H1 (cell line): ENCODE results near the gene DET1. TPM values are rescaled to one million over a fixed set of nuclear protein-coding genes. Genes with fewer than 3 reads are reported as not detected.

Experiments
- CTCF ChIA-PET: fragments of 300-600 bp; sonication (Branson Sonifier 250); formaldehyde crosslinking; loops from one replicate; lab custom pipeline; 2021; ENCODE audit not compliant: partially characterized antibody; lab: Charles Lee
- POLR2A ChIA-PET: fragments of 300-600 bp; sonication (Branson Sonifier 250); formaldehyde crosslinking; loops from one replicate; lab custom pipeline; 2021; ENCODE audit warnings: inconsistent platforms; ENCODE audit not compliant: partially characterized antibody; lab: Charles Lee
- DNase-seq, 2 experiments: peaks; one replicate each; pipeline versions ENCODE4 v3.0.0 to v3.0.0-alpha.2; 2010 to 2022; ENCODE audit warnings: low spot score in 2 of 2, low read depth in 1 of 2, mixed read lengths in 1 of 2
- FAIRE-seq: peaks from 2 replicates; lab custom pipeline; 2011; peaks lifted over from hg19 to GRCh38; lab: Jason Lieb, UNC
- H2AFZ ChIP-seq: 2 replicates; pipeline ENCODE4 v1.8.1; 2012; ENCODE audit warnings: low read length, inconsistent platforms
- H2AK5ac ChIP-seq: 2 replicates; pipeline ENCODE4 v1.6.1; 2013; ENCODE audit warnings: low read depth, low read length
- H2BK120ac ChIP-seq: replicated peaks from 2 replicates; pipeline ENCODE3; 2013; ENCODE audit warnings: low read depth, low read length, inconsistent platforms
- H2BK12ac ChIP-seq: 2 replicates; pipeline ENCODE4 v1.6.1; 2013; ENCODE audit warnings: low read depth, low read length
- H2BK15ac ChIP-seq: 2 replicates; pipeline ENCODE4 v1.6.1; 2013; ENCODE audit warnings: low read length
- H2BK20ac ChIP-seq: 2 replicates; pipeline ENCODE4 v1.6.1; 2013; ENCODE audit warnings: low read length
- H2BK5ac ChIP-seq: 2 replicates; pipeline ENCODE4 v1.6.1; 2013; ENCODE audit warnings: low read depth, low read length
- H3K14ac ChIP-seq: 2 replicates; pipeline ENCODE4 v1.6.1; 2013; ENCODE audit warnings: inconsistent platforms; ENCODE audit not compliant: insufficient read length
- H3K18ac ChIP-seq: 2 replicates; pipeline ENCODE4 v1.6.1; 2013; ENCODE audit warnings: low read length; ENCODE audit errors: extremely low read depth
- H3K23ac ChIP-seq: 2 replicates; pipeline ENCODE4 v1.6.1; 2013; ENCODE audit warnings: inconsistent platforms; ENCODE audit not compliant: insufficient read length
- H3K23me2 ChIP-seq: 2 replicates; pipeline ENCODE4 v1.6.1; 2013; ENCODE audit warnings: low read depth, low read length
- H3K27ac ChIP-seq: 2 replicates; pipeline ENCODE4 v1.6.1; 2011; ENCODE audit warnings: low read depth, low read length, inconsistent platforms
- H3K27me3 ChIP-seq, 4 experiments: replicated peaks in 1 of 4; 1 replicate in 1 of 4; 2 replicates in 3 of 4; pipeline versions ENCODE4 v1.6.1 to v1.8.1; 2011 to 2013; ENCODE audit warnings: low read length in 3 of 4, mild to moderate bottlenecking in 3 of 4, inconsistent platforms in 2 of 4, mixed read lengths in 2 of 4, moderate library complexity in 1 of 4; ENCODE audit not compliant: control insufficient read depth in 3 of 4, insufficient read depth in 3 of 4; ENCODE audit errors: extremely low read depth in 1 of 4
- H3K36me3 ChIP-seq, 4 experiments: 2 replicates each; pipeline versions ENCODE4 v1.6.1 to v1.8.1; 2011 to 2013; ENCODE audit warnings: mild to moderate bottlenecking in 4 of 4, low read length in 3 of 4, moderate library complexity in 2 of 4, control low read depth in 1 of 4, inconsistent platforms in 1 of 4; ENCODE audit not compliant: insufficient read depth in 4 of 4, control insufficient read depth in 2 of 4
- H3K4ac ChIP-seq: replicated peaks from 2 replicates; pipeline ENCODE3; 2013; ENCODE audit warnings: low read length, low read depth, mixed read lengths, inconsistent platforms; ENCODE audit not compliant: insufficient read length
- H3K4me1 ChIP-seq, 4 experiments: replicated peaks in 1 of 4; 1 replicate in 1 of 4; 2 replicates in 3 of 4; pipeline versions ENCODE4 v1.6.1 to v1.8.1; 2011 to 2013; ENCODE audit warnings: low read length in 3 of 4, inconsistent platforms in 2 of 4, mixed read lengths in 1 of 4; ENCODE audit not compliant: insufficient read depth in 4 of 4, control insufficient read depth in 3 of 4
- H3K4me2 ChIP-seq, 2 experiments: 2 replicates each; pipeline versions ENCODE4 v1.6.1 to v1.8.1; 2011 to 2013; ENCODE audit warnings: low read depth in 2 of 2, low read length in 2 of 2, control low read depth in 1 of 2, inconsistent platforms in 1 of 2, mild to moderate bottlenecking in 1 of 2; ENCODE audit not compliant: insufficient read depth in 1 of 2
- H3K4me3 ChIP-seq, 4 experiments: fragments of 200-600, 300-600 bp in 1 of 4; sonication (generic), shearing (Covaris generic), sonication (Bioruptor Twin) in 1 of 4; 2 replicates each; pipeline versions ENCODE4 v1.5.1 to v1.8.1; 2011 to 2016; ENCODE audit warnings: low read length in 4 of 4, low read depth in 3 of 4, control low read depth in 2 of 4, inconsistent platforms in 2 of 4, mild to moderate bottlenecking in 2 of 4, mixed read lengths in 1 of 4, moderate library complexity in 1 of 4; ENCODE audit not compliant: insufficient read depth in 2 of 4; ENCODE audit errors: extremely low read depth in 1 of 4
- H3K56ac ChIP-seq: replicated peaks from 2 replicates; pipeline ENCODE3; 2013; ENCODE audit warnings: low read depth, mild to moderate bottlenecking, mixed read lengths, low read length, inconsistent platforms; ENCODE audit not compliant: insufficient read length
- H3K79me1 ChIP-seq: 2 replicates; pipeline ENCODE4 v1.6.1; 2013; ENCODE audit warnings: low read depth, low read length, control low read depth
- H3K79me2 ChIP-seq, 2 experiments: 2 replicates each; pipeline versions ENCODE4 v1.6.1 to v1.8.1; 2012 to 2013; ENCODE audit warnings: low read length in 2 of 2, mild to moderate bottlenecking in 2 of 2, inconsistent platforms in 1 of 2; ENCODE audit not compliant: insufficient read depth in 2 of 2, control insufficient read depth in 1 of 2
- H3K9ac ChIP-seq, 4 experiments: replicated peaks in 1 of 4; 1 replicate in 1 of 4; 2 replicates in 3 of 4; pipeline versions ENCODE4 v1.6.1 to v1.8.1; 2011 to 2013; ENCODE audit warnings: low read depth in 3 of 4, low read length in 3 of 4, control low read depth in 2 of 4, mild to moderate bottlenecking in 2 of 4, moderate library complexity in 2 of 4, inconsistent platforms in 1 of 4; ENCODE audit errors: extremely low read depth in 1 of 4
- H3K9me3 ChIP-seq, 2 experiments: 2 replicates each; pipeline versions ENCODE4 v1.6.1 to v1.8.1; 2012 to 2013; ENCODE audit warnings: mild to moderate bottlenecking in 2 of 2, moderate library complexity in 2 of 2, control low read depth in 1 of 2, inconsistent platforms in 1 of 2, low read depth in 1 of 2, low read length in 1 of 2, mixed read lengths in 1 of 2; ENCODE audit not compliant: insufficient read depth in 2 of 2
- H4K20me1 ChIP-seq, 2 experiments: replicated peaks in 1 of 2; 2 replicates each; pipeline versions ENCODE3 to v1.8.1; 2011 to 2013; ENCODE audit warnings: inconsistent platforms in 2 of 2, low read length in 2 of 2, mild to moderate bottlenecking in 1 of 2; ENCODE audit not compliant: insufficient read depth in 2 of 2, control insufficient read depth in 1 of 2
- H4K5ac ChIP-seq: 2 replicates; pipeline ENCODE4 v1.6.1; 2013; ENCODE audit warnings: low read length, low read depth, mixed read lengths, inconsistent platforms; ENCODE audit not compliant: insufficient read length
- H4K8ac ChIP-seq: 2 replicates; pipeline ENCODE4 v1.8.0; 2013; ENCODE audit warnings: mild to moderate bottlenecking, moderate library complexity, low read length, inconsistent platforms; ENCODE audit not compliant: insufficient read depth; ENCODE audit errors: extremely low read depth
- H4K91ac ChIP-seq: replicated peaks from 2 replicates; pipeline ENCODE3; 2013; ENCODE audit warnings: low read length, mixed read lengths, inconsistent platforms; ENCODE audit not compliant: insufficient read length
- BACH1 ChIP-seq: IDR thresholded peaks from 2 replicates; pipeline ENCODE4 v1.6.1; 2012; ENCODE audit warnings: low read length, improper control_type of control experiment
- CTCF ChIP-seq, 3 experiments: IDR thresholded peaks; 1 replicate in 2 of 3; 2 replicates in 1 of 3; pipeline versions ENCODE4 v1.5.1 to v1.6.1; 2011; ENCODE audit warnings: low read length in 3 of 3, mild to moderate bottlenecking in 3 of 3, inconsistent platforms in 2 of 3, low read depth in 1 of 3, moderate library complexity in 1 of 3; ENCODE audit not compliant: insufficient read depth in 1 of 3; ENCODE audit errors: control extremely low read depth in 1 of 3
- EP300 ChIP-seq, 2 experiments: IDR thresholded peaks; 1 replicate in 1 of 2; 2 replicates in 1 of 2; pipeline ENCODE4 v1.6.1; 2011 to 2012; ENCODE audit warnings: low read depth in 2 of 2, low read length in 2 of 2, mild to moderate bottlenecking in 2 of 2, borderline replicate concordance in 1 of 2, inconsistent platforms in 1 of 2, moderate library complexity in 1 of 2
- HDAC6 ChIP-seq: IDR thresholded peaks from one replicate; pipeline ENCODE4 v1.7.1; 2012; ENCODE audit warnings: low read depth, mild to moderate bottlenecking, inconsistent platforms, low read length, moderate library complexity
- JUND ChIP-seq: IDR thresholded peaks from 2 replicates; pipeline ENCODE4 v1.6.1; 2011; ENCODE audit warnings: mild to moderate bottlenecking, improper control_type of control experiment, low read length
- RAD21 ChIP-seq, 2 experiments: IDR thresholded peaks in 1 of 2; conservative IDR thresholded peaks in 1 of 2; 2 replicates each; pipeline ENCODE4 v1.6.1; 2011; ENCODE audit warnings: low read depth in 2 of 2, low read length in 2 of 2, improper control_type of control experiment in 1 of 2, inconsistent platforms in 1 of 2, mild to moderate bottlenecking in 1 of 2, moderate library complexity in 1 of 2
- SIN3A ChIP-seq, 2 experiments: IDR thresholded peaks in 1 of 2; conservative IDR thresholded peaks in 1 of 2; 2 replicates each; pipeline ENCODE4 v1.6.1; 2011 to 2012; ENCODE audit warnings: low read length in 2 of 2, improper control_type of control experiment in 1 of 2, low read depth in 1 of 2, mild to moderate bottlenecking in 1 of 2
- SUZ12 ChIP-seq: fragments of 200-600 bp; sonication (generic); IDR thresholded peaks from 2 replicates; pipeline ENCODE4 v1.6.1; 2012; ENCODE audit warnings: mild to moderate bottlenecking, inconsistent platforms, low read length, moderate library complexity, mixed read lengths
- TEAD4 ChIP-seq: IDR thresholded peaks from 2 replicates; pipeline ENCODE4 v1.6.1; 2012; ENCODE audit warnings: low read depth, low read length, inconsistent platforms, mixed read lengths
- WGBS, 2 experiments: shearing (Covaris generic) in 1 of 2; methylation state at CpG; one replicate each; pipeline versions ENCODE4 v1.1.6 to v1.1.7; 2013 to 2015; ENCODE audit warnings: low lambda C conversion rate in 2 of 2, mixed read lengths in 2 of 2, inconsistent platforms in 1 of 2, low coverage in 1 of 2, missing lambda C conversion rate in 1 of 2; ENCODE audit not compliant: insufficient replicate concordance in 2 of 2, insufficient coverage in 1 of 2, insufficient read length in 1 of 2; ENCODE audit errors: extremely low coverage in 1 of 2, missing lambda C conversion rate in 1 of 2; 5-methylcytosine and 5-hydroxymethylcytosine counted together
- polyA plus RNA-seq, 7 experiments: library from polyadenylated mRNA; depleted of rRNA in 3 of 7; stranded (reverse) in 5 of 7; unstranded in 2 of 7; fragments of >200 nt in 5 of 7; fragments of 200-250 nt in 2 of 7; gene quantifications; 1 replicate in 5 of 7; 2 replicates in 1 of 7; 4 replicates in 1 of 7; pipeline versions ENCODE4 v1.2.1 to v1.2.3, GENCODE V29; 2011 to 2013; ENCODE audit warnings: missing spikeins in 2 of 7, mixed read lengths in 2 of 7
- total RNA-seq: library from RNA; stranded (reverse); fragmentation: NEBNext Ultra II Directional; extraction: Animal tissue kit (Norgen Biotek cat#: 25700); gene quantifications from 2 replicates; pipeline ENCODE4 v1.2.1, GENCODE V29; 2021

The DET1 gene
- total and polyA plus RNA-seq, 2 of the 8 experiments (the other 6 are each of a cell fraction or from before 2014, with no cell fraction given): 5.4 to 8.5 TPM

GRCh38 chr15:88476635-88477060, 69.8 kb downstream of the DET1 start:
- no peaks in the 10 kb centered on the region for H3K9me3 ChIP-seq
- DNase-seq (no peak), FAIRE-seq (peak; percentile 90)
- H3K14ac ChIP-seq: no peak overlapping the region
- CTCF ChIA-PET: interaction anchor here (0.5 to 5.2 kb wide), 21 partner anchors 10 to 358 kb away, joined by 3 to 32 read pairs (median 4); partner anchors contain the start of gene ISG20
- H2BK5ac ChIP-seq: no peak overlapping the region; the same call in 1 of the 2 replicates
- H3K36me3 ChIP-seq: peaks cover 2 to 21% (median 16%) of the 10 kb centered on the region in 4 experiments; a peak in 6 of 8 replicates
- H3K4me2 ChIP-seq: no peak overlapping the region
- 0 out of 2 replicates have a peak overlapping the region, but pooled peaks have one; percentile 61 for H2BK15ac ChIP-seq
- H3K27me3 ChIP-seq: no peaks in the 10 kb centered on the region
- H3K4me1 ChIP-seq: no peaks in the 10 kb centered on the region
- H4K91ac ChIP-seq: no peak overlapping the region
- no peak overlapping the region for H3K23ac ChIP-seq
- H2AK5ac ChIP-seq: no peak overlapping the region
- H3K23me2 ChIP-seq: no peaks in the 10 kb centered on the region
- H3K27ac ChIP-seq: no peak overlapping the region
- no peaks in the 10 kb centered on the region for H3K79me2 ChIP-seq
- 67% methylated on average over 8 of the region's 8 CpGs; no CpG with 5 or more reads in 1 of the 2 experiments for WGBS, 2 experiments
- no peak overlapping the region for H3K18ac ChIP-seq
- H2BK12ac ChIP-seq: no peak overlapping the region
- H3K79me1 ChIP-seq: no peaks in the 10 kb centered on the region; the same call in 1 of the 2 replicates
- no peak overlapping the region for H3K9ac ChIP-seq
- no peak overlapping the region for H4K5ac ChIP-seq
- H4K20me1 ChIP-seq: peaks cover 2 to 7% of the 10 kb centered on the region in 2 experiments
- POLR2A ChIA-PET: interaction anchor here (4.4 kb wide), 1 partner anchor 9 kb away, joined by 25 read pairs; the partner anchor contains the start of genes MRPL46 and MRPS11
- H2BK20ac ChIP-seq: no peak overlapping the region
- no peak overlapping the region for H2AFZ ChIP-seq
- no peak overlapping the region for H3K4ac ChIP-seq
- no peak overlapping the region for H3K4me3 ChIP-seq
- no peak overlapping the region for H4K8ac ChIP-seq
- no peak overlapping the region for H2BK120ac ChIP-seq
- no peak overlapping the region for H3K56ac ChIP-seq
- TF ChIP-seq SIN3A (conservative IDR thresholded peaks at IDR 0.05 in 1 of 2, IDR thresholded peaks at IDR 0.05 in 1 of 2; ENCODE audit: low read depth in 1 of 2, low read length in 2 of 2) (peak; percentile 44 to 79; a peak in 1 of 4 replicates), SUZ12 (no peak), BACH1 (no peak), RAD21 (IDR thresholded peaks at IDR 0.05 in 1 of 2, conservative IDR thresholded peaks at IDR 0.05 in 1 of 2; ENCODE audit: low read depth in 2 of 2, low read length in 2 of 2) (peak; percentile 90 to 92), TEAD4 (no peak), EP300 (IDR thresholded peaks at IDR 0.05; ENCODE audit: borderline replicate concordance in 1 of 2, low read depth in 2 of 2, low read length in 2 of 2) (no peak), CTCF (IDR thresholded peaks at IDR 0.05; ENCODE audit: control extremely low read depth in 1 of 3, insufficient read depth in 1 of 3, low read depth in 1 of 3, low read length in 3 of 3) (peak; percentile 11 to 81 (median 70)), JUND (no peak), HDAC6 (no peak)
